ENCODE measurements around the gene WDR62.
"Not testable (repeated sequence)": the region's sequence is repeated elsewhere in the genome, so short reads cannot be mapped to it uniquely, and the experiment has no call there.

WDR62 gene

DNA sequence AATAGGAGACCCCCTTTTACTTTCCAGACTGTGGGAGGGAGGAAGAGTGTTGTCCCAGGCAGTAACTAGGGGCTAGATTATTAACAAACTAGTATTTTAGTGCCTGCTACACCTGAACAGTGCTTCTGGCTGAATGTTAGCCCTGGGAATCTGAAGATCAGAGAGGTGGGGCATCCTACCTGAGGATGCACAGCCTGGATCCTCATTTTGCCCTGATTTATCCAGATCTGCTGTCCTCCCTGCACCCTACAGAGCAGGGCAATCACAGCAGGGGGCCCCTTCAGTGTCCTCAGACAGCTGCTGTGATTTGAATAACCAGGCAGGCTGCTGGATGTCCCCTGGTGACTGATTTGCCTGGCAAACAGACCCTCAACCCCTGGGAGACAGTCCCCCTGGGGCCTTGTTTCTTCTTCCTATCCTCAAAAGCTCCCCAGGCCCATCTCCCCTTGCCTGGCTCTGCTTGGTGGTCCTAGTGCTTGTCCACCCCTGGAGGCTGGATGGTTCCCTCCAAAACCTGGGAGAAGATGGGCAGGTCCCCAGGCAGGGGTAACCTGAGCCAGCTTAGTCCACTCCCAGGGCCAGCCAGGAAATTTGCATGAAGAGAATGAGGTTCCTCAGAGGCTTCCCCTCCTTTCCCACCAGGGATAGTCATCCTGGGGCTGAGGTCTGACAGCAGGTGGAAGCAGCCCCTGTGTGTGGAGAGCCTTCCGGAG is 55.9 kb downstream of the WDR62 start, which contains the start of gene OVOL3:
OVOL3 (plus strand) TSS at position 657 of the 713 bp plus-strand sequence. CDS start 60 bp downstream, outside the sequence.
- no peak for DNase-seq (ENCODE audit: low read depth, low spot score)

DNA sequence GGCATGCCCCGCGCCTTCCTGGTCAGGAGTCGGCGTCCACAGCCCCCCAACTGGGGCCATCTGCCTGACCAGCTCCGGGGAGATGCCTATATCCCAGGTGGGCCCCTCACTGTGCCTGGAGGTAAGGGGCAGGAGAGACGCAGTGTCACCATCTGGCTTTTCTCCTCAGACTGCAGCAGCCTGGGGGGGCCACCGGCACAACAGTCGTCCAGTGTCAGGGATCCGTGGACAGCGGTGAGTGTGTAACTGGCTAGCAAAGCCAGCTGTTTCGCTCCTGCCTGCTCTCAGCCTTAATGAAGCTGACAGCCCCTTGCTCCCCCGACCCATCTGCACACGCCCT is 56.5 kb downstream of the WDR62 start:
- DNase-seq (ENCODE audit: low read depth, low spot score), result no peak

- DNase-seq (ENCODE audit: low read depth, low spot score), result no peak
Measured at GRCh38 chr19:36112678-36113077, 58.0 kb downstream of the WDR62 start.

GRCh38 chr19:36113425-36113824 is 58.7 kb downstream of the WDR62 start:
- DNase-seq (ENCODE audit: low read depth, low spot score), result no peak

- DNase-seq (ENCODE audit: low read depth, low spot score), result no peak
Measured at GRCh38 chr19:36113894-36114720, 59.4 kb downstream of the WDR62 start.

DNA sequence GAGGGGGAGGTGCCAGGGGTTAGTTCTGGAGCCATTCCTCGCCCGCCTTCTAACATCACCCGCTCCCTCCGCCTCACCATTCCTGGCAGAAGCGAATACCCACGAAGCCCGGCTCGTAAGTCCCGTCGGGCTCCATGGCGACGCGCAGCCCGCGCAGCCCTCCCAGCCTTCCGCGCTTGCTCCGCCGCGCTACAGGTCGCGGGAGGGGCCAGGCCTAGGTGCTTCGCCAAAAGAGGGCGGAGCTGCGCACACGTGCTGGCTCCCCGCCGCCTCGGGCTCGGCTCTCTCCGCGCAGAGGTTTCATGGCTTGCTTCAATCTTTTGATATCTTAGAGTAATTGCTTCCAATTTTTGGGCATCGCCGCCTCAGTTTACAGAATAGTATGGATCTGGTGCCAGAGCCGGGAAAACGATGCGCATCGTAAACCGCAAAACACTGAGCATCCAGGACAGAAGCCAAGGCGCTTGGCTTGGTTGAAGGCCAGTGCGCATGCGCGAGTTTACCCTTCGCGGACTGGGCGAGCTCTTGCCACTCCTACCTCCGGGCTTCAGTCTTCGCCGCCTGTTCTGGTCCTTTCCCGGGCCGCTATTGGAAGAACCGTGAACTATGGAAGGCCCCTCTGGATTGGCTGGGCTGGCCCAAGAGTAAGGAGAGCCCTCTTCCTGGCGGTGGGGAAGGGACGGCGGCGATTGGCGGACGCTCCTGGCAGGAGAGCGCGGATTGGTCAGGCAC is 60.2 kb downstream of the WDR62 start, which contains the start of gene POLR2I:
POLR2I (minus strand) TSS at position 155 of the 732 bp plus-strand sequence; CDS start at position 136, 19 bp downstream.
- DNase-seq (ENCODE audit: low read depth, low spot score), result peak; percentile 98

- no peak for DNase-seq (ENCODE audit: low read depth, low spot score)
Measured at GRCh38 chr19:36115453-36116343, 61.0 kb downstream of the WDR62 start, which contains the start of gene TBCB. TBCB (plus strand) TSS chr19:36115468; CDS start chr19:36115561, 93 bp downstream.

DNA sequence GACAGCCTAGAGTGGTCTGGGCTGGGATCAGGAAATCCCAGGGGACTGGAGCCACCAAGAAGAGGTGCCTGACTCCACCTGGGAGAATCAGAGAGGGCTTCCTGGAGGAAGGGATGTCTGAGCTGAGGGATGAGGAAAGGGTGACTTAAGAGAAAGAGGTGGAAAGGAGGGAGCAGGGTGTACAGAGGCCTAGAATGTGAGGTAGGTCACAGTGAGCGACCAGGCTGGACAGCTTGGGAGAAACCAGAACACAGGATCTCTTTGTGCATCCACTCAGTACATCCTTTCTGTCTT is 61.6 kb downstream of the WDR62 start:
- DNase-seq (ENCODE audit: low read depth, low spot score), result no peak

DNA sequence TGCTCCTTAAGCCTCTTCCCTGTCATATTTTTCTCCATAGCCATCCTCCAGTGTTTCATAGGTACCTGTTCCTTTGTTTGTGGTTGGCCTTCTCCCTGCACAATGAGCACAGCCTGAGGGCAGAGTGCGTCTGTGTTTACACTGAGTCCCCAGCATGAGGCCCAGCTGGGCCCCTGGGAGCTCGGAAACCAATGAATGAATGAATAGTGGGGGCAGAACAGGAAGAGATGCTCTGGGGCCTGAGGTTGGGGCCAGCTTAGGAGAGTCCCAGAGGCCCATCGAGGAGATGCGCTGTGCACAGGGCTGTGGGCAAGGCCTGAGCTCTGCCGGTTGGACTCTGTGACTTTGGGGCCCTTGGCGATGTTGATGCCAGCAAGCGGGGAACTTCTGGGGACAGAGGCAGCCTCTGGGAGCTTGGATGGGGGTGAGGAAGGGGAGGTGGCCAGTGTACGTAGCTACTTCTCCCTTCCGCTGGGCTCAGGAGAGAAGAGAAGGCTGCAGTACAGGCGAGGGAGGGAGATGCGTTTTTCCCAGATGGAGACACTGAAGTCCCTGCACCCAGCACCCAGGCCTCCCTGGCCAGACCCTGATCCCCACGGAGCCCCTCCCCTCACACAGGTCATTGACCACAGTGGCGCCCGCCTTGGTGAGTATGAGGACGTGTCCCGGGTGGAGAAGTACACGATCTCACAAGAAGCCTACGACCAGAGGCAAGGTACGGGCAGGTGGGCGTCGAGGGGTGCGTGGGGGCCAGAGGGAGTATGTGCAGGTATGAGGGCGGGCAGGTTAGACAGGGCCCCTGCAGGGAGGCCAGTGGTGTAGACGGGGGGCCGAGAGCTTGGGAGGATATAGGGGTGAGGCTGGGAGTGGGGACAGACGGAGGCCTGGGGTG is 65.6 kb downstream of the WDR62 start:
- DNase-seq (ENCODE audit: low read depth, low spot score), result no peak

- DNase-seq (ENCODE audit: low read depth, low spot score), result no peak
Measured at GRCh38 chr19:36120984-36121358, 66.3 kb downstream of the WDR62 start.

- DNase-seq (ENCODE audit: low read depth, low spot score), result no peak
Measured at GRCh38 chr19:36121486-36122124, 66.9 kb downstream of the WDR62 start.

GRCh38 chr19:36125557-36125956 is 70.9 kb downstream of the WDR62 start:
- no peak for DNase-seq (ENCODE audit: low read depth, low spot score)

GRCh38 chr19:36128392-36128736 is 73.7 kb downstream of the WDR62 start:
- no peak for DNase-seq (ENCODE audit: low read depth, low spot score)

DNA sequence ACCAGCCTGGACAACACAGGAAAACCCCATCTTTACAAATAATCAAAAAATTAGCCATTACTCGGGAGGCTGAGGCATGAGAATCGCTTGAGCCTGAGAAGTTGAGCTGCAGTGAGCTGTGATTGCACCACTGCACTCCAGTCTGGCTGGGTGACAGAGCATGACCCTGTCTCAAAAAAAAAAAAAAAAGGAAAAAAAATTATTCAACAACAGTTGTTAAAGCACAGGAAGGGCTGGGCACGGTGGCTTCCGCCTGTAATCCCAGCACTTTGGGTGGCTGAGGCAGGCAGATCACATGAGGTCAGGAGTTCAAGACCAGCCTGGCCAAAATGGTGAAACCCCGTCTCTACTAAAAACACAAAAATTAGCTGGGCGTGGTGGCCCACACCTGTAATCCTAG is 76.5 kb downstream of the WDR62 start:
- DNase-seq (ENCODE audit: low read depth, low spot score), result not testable (repeated sequence)

- not testable (repeated sequence) for DNase-seq (ENCODE audit: low read depth, low spot score)
Measured at GRCh38 chr19:36134867-36135266, 80.2 kb downstream of the WDR62 start.

GRCh38 chr19:36136964-36137686 is 82.4 kb downstream of the WDR62 start:
- DNase-seq (ENCODE audit: low read depth, low spot score), result no peak

- DNase-seq (ENCODE audit: low read depth, low spot score), result no peak
Measured at GRCh38 chr19:36139120-36139472, 84.4 kb downstream of the WDR62 start.

- peak; percentile 87 for DNase-seq (ENCODE audit: low read depth, low spot score)
Measured at GRCh38 chr19:36139473-36140303, 85.0 kb downstream of the WDR62 start, which contains the start of gene CAPNS1. CAPNS1 (plus strand) TSS chr19:36140066; CDS start chr19:36141012, 946 bp downstream.

Data from brain pericyte (primary cell).